K562 (cell line): ENCODE results near the gene GABRR3.

ENCODE experiments used
- CSDE1 ChIP-seq, 2 experiments: fragments of 450-650 bp; IDR thresholded peaks; 2 replicates each; pipeline ENCODE4 v1.6.1; 2016; ENCODE audit warnings: mild to moderate bottlenecking in 1 of 2
- HCFC1 ChIP-seq: IDR thresholded peaks from 2 replicates; pipeline ENCODE4 v1.6.1; 2012; ENCODE audit warnings: low read depth, low read length, improper control_type of control experiment

DNA sequence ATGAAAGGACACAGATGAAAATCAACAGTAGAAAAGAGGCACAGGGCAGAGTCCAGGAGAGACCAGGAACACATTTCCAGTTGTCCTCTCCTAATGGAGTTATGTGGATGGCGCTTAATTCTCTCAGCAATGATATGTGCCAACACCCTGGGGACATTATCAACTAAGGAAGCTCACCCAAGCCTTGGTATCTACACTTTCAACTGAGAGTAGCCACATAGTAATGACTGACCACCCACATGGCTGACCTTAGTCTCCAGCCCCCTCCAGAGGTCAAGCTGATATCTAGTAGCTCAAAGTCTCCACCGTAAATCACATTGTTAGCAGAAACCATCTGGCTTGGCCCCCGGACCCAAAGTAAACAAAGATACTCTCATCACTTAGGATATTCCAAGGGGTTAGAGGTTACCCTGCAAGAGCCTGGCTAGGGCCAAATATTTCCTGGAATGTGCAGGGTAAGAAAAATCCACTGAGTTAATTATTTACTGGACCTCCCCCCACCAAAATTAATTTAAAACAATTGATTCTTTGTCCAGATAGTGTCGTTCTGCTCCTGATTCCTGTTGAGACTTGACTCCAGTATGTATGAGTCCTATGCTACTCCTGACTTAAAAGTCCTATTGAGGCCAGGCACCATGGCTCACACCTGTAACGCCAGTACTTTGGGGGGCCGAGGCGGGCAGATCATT lies 24.8 kb downstream of the GABRR3 start:
- no peak for TF ChIP-seq CSDE1 (IDR thresholded peaks at IDR 0.05)
- no peak for TF ChIP-seq HCFC1
